Measurements from ENCODE around the gene IFNLR1.
A peak's percentile ranks its signal among the peaks of the same experiment; 100 is the strongest.

IFNLR1 gene

DNA sequence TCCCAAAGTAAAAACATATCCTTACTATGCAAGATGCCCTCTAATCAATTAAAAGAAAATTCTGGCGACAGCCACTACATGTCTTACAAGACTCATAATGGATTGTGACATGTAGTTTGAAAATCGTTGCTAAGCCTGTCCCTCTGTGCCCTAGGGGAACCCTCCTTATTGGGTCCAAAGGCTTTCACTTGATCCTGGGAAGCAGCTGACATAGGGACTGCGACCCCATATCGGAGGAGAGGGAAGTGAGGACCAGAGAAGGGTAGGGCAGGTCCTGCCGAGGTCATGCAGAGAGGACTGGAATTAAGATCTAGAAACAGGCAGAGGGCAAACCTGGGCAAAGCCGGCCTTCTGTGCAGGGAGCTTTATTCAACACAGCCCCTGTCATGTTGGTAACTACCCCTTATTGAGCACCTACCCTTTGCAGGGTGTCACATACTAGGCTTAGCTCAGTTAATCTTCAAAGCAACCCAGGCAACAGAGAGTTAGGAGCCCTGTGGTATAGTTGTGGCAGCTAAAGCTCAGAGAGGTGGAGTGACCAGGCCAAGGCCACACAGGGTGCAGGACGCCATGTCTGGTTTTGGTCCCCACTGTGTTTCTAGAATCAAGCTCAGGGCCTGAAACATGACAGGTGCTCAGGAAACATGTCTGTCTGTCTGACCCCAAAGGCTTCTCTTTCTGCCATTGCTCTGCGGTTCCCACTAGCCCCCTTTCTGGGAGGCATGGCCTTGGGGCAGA lies 18.4 kb upstream of the IFNLR1 start:
- DNase-seq (ENCODE audit: low read depth) = no peak

DNA sequence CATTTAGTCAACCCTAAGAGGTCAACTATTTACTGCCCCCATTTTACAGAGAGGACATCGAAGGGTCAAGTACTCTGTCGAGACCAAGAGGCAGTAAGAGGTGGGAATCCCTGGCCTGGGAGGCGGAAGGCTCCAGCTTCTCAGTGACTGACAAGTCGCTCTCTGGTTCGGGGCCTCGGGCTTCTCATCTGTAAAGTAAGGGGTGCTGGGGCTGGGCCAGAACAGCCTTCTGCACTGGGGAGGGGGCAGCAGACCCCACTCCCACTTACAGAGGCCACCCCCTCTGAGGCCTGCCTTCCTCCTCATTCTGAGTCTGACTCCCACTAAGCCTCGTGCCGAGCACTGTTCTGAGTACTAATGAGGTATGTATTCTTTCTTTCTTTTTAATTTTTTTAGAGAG lies 17.0 kb upstream of the IFNLR1 start:
- no peak for DNase-seq (ENCODE audit: low read depth)

DNA sequence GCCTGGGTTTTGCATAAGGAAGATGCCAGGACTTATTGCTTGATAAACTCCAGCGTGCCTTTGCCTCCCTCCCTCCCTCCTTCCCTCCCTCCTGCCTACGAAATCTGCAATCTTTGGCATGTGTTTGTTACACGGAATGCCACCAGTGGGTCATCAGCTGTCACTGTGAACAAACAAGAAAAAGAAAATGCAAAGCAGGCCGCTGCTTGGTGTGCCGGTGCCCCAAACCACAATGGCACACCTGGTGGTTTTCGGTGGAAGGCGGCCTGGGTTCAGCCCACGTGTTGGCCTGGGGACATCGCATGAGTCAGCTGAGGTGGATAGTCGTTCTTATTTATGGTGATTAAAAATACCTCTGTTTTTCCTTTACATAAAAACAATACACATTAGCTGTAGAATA lies 16.3 kb upstream of the IFNLR1 start:
- no peak for DNase-seq (ENCODE audit: low read depth)

DNA sequence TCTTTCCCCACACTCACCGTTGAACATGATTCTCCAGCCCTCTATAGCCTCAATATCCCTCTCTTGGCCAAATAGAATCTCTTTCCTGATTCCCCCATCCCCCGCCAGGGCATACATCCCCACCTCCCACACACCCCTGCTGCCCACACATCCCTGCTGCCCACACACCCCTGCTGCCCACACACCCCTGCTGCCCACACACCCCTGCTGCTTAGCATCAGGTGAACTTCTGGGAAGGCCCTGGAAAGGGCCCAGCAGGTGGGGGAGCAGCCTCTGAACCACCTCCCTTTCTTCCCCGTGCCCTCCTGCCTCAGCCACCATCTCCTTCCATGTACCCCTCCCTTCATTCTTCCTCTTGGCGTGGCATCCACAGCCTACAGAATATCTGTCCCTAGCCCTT lies 15.9 kb upstream of the IFNLR1 start:
- DNase-seq (ENCODE audit: low read depth) = no peak

DNA sequence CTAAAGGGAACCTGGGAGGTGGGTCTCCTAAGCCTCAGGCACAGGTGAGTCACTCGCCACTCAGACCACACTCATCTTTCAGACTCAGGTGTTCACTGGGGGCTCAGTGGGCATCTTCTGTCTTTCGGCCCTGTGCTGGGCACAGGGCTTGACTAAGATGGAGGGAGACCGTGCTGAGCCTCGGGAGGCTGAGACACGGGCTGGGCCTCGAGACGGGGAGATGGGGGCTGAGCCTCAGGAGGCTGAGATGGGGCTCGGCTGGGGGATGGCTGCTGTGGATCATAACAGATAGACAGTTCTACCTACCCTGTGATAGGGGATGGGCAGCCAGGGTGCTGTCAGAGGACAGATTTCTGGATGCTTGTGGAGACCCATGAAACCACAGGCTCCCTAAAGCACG lies 15.5 kb upstream of the IFNLR1 start:
- no peak for DNase-seq (ENCODE audit: low read depth)

DNA sequence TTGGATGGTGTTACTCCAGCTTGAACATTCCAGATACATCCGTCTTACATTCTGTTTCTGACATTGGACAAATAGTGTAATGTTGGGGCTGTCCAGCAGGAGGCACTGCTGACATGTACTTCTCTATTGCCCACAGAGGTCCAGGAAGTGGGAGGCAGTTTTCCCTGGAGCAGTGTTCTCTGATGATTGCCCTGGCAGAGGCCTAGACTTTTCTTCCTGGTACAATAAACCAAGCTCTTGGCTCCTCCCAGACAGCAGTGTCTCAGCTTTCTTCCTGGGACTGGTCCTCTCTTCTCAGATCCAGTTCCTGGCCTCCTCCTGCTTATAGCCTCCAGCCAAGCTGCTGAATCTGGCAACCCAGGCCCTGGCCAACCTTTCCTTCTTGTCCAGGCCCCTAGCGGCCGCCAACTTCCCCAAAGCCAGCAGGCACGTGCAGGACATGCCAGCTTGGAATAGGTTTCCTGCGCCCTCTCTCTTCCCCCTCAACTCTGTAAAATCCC lies 14.9 kb upstream of the IFNLR1 start:
- DNase-seq (ENCODE audit: low read depth) = peak; percentile 78

DNA sequence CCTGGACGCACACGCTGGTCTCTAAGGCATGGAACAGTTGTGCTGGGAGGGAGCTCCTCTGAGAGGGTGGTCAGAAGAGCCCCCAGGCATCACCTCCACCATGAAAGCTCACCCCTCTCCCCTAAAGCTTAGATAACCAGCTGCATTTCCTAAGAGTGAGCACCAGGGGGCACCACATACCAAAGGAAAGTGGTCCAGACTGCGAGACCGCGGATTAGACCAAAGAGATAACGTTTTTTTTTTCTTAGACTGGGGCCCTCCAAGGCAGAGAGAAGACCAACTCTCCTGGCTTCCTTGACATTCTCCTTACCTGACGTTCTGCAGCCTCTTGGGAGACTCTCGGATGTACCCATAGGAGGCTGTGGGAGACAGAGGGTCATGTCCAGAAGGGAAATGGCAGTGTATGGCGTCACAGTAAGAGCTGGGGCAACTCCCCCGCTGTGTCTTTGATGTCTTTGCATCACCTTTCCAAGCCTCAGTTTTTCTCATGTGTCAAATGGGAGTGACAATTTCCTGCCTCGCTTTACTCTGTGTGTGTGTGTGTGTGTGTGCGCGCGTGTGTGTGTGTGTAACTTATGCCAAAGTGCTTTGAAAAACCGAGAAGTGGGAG lies 12.3 kb upstream of the IFNLR1 start:
- no peak for DNase-seq (ENCODE audit: low read depth)

DNA sequence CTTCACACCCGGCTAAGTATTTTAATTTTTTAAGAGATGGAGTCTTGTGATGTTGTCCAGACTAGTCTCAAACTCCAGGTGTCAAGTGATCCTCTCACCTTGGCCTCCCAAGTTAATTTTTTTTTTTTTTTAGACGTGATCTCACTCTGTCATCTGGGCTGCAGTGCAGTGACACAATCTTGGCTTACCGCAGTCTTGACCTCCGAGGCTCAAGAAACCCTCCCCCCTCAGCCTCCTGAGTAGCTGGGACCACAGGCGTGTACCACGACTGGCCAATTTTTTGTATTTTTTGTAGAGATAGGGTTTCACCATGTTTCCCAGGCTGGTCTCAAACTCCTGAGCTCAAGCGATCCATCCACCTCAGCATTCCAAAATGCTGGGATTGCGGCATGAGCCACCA lies 11.7 kb upstream of the IFNLR1 start:
- no peak for DNase-seq (ENCODE audit: low read depth)

DNA sequence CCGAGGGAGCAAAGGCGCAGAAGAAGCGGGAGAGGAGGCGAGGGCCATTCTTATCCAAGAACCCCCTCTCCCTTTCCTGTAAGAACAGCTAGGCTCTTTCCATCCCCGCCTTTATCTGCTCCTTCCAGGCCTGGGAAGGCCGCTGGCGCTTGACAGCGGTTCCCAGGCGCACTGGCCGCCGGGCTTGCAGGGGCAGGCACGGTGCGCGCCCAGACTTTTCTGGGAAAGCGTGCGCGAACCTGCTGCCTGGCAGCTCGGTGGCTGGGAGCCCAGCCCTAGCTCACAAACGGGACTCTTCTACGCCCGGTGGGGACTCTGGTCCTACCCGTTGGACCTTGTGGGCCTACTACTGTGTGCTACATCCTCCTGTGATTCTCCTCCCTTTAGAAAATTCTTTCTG lies 8.8 kb upstream of the IFNLR1 start:
- no peak for DNase-seq (ENCODE audit: low read depth)

DNA sequence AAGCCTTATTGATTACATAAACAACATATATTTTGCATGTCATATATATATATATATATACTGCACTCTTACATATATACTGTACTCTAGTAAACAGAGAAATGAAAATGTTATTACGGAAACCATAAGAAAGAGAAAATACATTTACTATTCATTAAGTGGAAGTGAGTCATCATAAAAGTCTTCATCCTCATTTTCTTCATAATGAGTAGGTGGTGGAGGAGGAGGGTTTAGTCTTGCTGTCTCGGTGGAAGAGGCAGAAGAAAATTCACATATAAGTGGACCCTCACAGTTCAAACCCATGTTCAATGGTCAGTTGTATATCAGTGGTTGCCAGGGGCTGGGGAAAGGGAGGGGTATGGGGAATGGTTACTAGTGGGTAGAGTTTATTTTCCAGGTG lies 8.0 kb upstream of the IFNLR1 start:
- no peak for DNase-seq (ENCODE audit: low read depth)

DNA sequence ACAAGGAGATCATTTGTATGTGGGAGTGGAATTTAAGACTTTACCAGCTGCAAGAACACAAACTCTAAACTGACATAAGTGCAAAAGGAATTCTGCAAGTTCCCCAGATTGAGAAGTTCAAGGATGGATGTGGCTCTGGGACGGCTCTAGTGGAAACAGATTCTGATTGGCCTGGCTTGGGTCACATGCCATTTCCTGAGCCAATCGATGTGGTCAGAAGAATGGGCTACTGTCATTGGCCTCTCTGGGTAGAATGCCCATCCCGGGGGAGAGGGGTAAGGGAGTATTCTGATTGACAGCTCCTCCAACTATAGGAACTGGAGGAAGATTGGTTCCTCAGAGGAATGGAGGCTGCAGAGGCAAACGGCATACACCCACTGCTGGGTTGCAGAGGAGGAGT lies 6.0 kb upstream of the IFNLR1 start:
- no peak for DNase-seq (ENCODE audit: low read depth)

DNA sequence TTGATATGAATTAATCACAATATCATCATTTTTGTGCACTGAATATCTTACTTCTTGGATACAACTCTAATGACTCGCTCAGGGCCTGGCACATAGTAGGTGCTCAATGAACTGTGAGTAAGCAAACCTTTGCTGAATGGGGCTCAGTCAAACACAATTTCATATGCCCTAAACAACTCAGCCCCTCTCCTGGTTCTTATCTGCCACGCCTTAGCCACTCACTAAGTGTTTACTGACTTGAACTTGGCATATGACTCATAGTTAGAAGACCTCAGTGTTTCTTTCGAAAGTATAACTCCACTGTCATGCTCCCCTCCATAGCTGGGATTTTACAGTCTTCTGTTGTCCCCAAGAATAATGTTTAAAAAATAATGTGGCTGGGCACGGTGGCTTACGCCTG lies 4.8 kb upstream of the IFNLR1 start:
- DNase-seq (ENCODE audit: low read depth) = no peak

DNA sequence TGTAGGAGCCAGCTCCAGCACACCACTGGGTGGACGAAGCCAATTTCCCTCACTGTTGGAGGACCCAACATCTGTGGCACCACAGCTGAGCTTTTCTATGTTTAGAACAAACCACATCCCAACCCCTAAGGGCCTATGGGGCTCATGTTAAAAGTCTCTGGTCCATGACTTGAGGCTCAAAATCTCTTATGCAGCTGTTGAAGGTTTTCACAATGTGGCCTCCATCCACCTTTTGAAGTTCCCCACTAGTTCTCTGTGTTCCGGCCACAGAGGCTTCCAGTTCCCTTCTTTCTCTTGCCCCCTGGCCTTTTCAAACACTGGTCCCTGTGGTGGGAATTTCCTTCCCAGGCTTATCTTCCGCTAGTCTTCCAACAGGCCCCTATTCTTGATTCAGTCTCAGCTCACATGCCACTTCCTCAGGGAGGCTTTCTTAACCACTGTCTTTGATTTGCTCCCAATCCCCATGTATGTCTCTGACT lies 3.9 kb upstream of the IFNLR1 start:
- no peak for DNase-seq (ENCODE audit: low read depth)

DNA sequence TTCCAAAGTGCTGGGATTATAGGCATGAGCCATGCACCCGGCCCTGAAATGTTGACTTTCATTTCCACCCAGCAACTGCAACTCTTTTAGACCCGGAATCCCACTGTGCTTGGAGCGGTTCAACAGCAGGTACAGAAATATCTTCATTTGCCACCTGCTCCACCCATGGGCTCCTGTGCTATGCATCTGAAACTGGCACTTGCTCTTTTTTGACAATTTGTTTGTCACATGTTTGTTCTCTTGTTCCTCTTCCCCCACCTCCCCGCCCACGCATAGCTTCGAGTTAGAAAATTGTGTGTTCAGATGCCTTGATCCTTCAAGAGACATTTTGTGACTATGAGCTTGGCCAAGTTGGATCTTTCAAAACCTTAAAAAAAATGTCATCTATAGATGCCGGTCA lies 2.4 kb upstream of the IFNLR1 start:
- DNase-seq (ENCODE audit: low read depth) = no peak

DNA sequence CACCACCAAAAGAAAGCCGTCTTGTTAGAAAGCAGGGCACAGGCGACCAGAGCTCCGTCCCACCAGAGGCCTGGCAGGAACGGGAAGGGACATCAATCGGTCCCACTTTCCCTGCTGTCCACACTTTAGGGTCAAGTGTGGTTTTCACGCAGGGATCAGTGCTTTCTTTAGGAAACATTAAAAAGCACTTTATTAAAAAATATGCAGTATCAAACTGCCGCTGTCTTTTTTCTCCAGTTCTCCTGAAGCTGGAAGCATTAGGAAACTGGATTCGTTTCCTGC lies 437 bp downstream of the IFNLR1 start:
- DNase-seq (ENCODE audit: low read depth) = no peak

DNA sequence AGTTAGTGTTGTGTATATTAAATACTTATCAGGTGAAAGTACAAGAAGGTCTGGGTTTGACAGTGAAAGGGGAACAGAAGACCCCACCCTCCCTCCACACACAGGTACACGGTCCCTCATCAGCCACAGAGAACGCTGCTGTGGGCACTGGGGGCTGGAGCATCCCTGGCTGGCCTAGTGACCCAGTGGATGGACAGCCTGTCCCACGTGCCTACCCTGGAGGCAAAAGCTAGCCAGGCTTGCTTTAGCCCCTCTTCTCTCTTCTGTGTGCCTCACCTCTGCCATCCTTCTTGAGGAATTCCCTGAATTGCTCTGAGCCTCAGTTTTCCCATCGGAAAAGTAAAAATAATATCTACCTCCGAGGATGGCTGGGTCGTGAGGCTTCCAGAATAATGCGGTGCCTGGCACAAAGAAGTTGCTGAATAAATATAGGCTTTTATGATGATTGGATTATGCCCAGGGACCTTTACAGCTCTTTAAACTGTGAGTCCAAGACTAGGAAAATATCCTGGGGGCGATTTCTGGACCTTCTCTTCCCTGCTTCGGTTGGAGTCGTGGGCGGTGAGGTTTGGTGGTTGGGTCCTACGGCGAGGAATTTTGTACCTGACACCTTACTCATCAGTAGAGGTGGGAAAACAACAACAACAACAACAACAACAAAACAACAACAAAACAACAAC lies 918 bp downstream of the IFNLR1 start:
- no peak for DNase-seq (ENCODE audit: low read depth)

DNA sequence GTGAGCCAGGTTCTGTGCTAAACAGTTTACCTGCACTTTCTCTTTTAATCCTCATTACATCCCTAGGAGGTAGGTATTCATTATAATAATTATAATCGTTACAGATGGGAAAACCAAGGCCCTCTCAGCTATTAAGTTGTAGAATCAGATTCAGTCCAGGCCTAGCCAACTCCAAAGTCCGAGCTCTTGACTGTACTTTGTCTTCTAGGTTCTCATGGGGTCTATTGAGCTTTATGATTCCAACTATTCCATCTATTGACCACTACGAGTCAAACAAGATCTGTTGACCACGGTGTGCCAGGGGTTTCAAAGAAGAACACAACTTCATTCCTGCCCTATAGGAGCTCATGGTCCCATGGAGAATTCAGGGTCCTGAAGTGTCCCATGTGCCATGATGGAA lies 2.0 kb downstream of the IFNLR1 start:
- DNase-seq (ENCODE audit: low read depth) = no peak

DNA sequence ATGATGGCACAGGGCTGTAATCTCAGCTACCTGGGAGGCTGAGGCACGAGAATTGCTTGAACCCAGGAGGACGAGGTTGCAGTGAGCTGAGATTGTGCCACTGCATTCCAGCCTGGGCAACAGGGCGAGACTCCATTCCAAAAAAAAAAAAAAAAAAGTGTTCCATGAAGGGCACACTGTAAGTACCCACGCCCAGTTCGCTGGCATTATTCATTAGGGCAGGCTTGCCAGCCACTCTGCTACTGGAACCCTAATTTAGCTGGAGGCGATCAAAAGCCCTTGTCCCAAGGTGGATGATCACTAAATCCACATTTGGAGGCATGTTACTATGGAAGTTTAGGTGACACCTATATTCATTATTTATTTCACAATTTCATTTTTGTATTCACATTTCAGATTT lies 5.0 kb downstream of the IFNLR1 start:
- no peak for DNase-seq (ENCODE audit: low read depth)

DNA sequence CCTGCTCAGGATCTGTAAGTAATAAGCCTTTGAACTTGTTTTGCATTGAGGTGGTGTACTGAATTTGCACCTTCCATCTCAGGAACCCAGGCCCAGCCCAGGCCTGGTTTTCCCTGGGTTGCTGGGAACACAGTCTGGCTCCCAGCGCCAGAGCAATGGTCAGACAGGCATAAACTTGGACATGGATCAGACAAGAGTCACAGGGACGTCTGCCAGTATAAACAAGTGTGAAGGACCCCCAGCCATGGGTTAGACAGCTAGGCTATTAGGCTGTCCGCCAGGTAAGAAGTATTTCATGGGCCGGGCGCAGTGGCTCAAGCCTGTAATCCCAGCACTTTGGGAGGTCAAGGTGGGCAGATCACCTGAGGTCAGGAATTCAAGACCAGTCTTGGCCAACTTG lies 5.5 kb downstream of the IFNLR1 start:
- no peak for DNase-seq (ENCODE audit: low read depth)

DNA sequence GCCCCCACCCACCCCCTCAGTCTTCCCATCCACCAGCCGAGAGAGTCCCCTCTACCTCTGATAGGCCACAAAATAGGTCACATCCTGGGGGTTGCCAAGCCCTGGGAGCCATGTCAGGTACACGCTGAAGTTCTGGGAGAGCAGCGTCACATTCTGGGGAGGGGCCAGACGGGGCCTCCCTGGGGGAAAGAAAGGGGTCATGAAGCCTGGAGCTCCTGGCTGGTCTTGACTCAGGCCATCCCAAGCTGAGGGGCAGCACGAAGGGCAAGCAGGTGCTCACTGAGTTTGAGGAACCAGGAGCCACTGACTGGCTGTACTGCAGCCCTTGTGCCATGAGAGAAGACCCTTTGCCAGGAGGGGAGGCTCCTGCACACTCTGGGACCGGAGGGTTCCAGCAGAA lies 6.4 kb downstream of the IFNLR1 start:
- no peak for DNase-seq (ENCODE audit: low read depth)

DNA sequence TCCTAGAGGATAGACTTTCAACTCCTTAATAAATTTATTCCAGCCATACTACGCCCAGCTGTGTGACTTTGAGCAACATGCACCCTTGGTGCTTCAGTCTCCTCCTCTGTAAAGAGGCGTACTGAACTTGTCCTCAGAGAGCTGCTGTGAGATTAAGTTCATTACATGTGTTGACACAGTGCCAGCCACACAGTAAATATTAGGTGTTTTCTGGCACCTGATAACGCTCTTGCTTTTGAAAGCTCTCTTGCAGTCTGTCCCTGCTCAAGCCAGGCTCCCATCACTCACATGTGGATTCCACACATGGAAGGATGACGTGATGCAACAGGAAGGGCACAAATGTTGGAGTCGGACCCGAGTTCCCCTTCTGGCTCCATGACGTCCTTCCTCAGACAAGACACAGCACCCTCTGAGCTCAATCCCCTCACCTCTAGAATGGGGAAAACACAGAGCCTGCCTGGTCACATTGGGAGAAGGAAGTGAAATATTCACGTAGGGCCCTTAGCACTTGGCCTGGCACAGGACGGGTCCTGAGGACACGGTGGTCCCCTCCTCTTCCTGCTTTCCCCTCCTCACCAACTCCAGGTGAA lies 7.7 kb downstream of the IFNLR1 start:
- no peak for DNase-seq (ENCODE audit: low read depth)

DNA sequence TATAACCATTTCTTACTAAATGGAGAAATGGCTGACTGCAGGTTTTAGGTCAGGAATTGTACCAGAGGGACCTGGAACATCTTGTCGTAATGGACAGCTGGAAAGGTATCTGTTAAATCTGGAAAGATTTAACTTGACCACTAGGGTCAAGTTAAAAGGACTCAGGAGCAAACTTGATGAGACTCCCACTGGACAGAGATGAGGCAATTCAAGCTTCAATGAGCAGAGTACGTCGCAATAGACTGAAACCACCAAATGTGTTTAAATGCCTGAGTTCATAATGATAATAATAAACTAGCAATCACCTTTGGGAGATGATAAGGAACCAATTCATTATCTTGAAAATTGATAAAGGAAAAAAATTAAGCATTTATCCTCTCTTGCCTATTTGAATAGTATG lies 8.7 kb downstream of the IFNLR1 start:
- no peak for DNase-seq (ENCODE audit: low read depth)

DNA sequence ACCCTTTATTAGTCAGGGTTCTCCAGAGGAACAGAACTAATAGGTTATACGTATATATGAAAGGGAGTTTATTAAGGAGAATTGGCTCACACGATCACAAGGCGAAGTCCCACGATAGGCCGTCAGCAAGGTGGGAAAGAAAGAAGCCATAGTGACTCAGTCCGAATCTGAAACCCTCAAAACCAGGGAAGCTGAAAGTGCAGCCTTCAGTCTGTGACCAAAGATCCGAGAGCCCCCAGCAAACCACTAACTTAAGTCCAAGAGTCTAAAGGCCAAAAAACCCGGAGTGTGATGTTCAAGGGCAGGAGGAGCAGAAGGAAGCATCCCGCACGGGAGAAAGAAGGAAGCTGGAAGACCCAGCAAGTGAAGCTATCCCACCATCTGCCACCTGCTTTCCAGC lies 9.9 kb downstream of the IFNLR1 start:
- no peak for DNase-seq (ENCODE audit: low read depth)

Data from GM04503 (cell line).